GM11168 (cell line): Measurements from ENCODE around the gene SIK3.

ENCODE experiments used
- in situ Hi-C: fragments of 300-500 bp; cut with MboI; formaldehyde crosslinking; loops from one replicate; pipeline ENCODE4 v1.12.0; 2022; ENCODE audit warnings: low sequenced_read_pairs; ENCODE audit not compliant: unreplicated experiment

SIK3 gene

GRCh38 chr11:116882386-116882785 lies 215.8 kb downstream of the SIK3 start:
- in situ Hi-C loops: no loop called here

- in situ Hi-C loops: no loop called here
These were observed 217.1 kb downstream of the SIK3 start for GRCh38 chr11:116881143-116881542.

GRCh38 chr11:116879800-116880625 lies 218.2 kb downstream of the SIK3 start:
- in situ Hi-C loops: loop anchor here (5.0 kb wide), 1 partner anchor 222 kb away; no protein-coding TSS in a partner anchor

- in situ Hi-C loops: loop anchor here (5.0 kb wide), 1 partner anchor 226 kb away; no protein-coding TSS in a partner anchor
These were observed 221.6 kb downstream of the SIK3 start for GRCh38 chr11:116876656-116877055.

GRCh38 chr11:116875194-116875593 lies 223.0 kb downstream of the SIK3 start:
- in situ Hi-C loops: loop anchor here (5.0 kb wide), 1 partner anchor 227 kb away; no protein-coding TSS in a partner anchor

- in situ Hi-C loops: no loop called here
These were observed 224.0 kb downstream of the SIK3 start for GRCh38 chr11:116874251-116874650.

GRCh38 chr11:116873381-116873780 lies 224.8 kb downstream of the SIK3 start:
- in situ Hi-C loops: no loop called here

- in situ Hi-C loops: no loop called here
These were observed 227.0 kb downstream of the SIK3 start for GRCh38 chr11:116871248-116871647.

- in situ Hi-C loops: no loop called here
These were observed 228.2 kb downstream of the SIK3 start for GRCh38 chr11:116870054-116870453.

GRCh38 chr11:116869610-116870009 lies 228.6 kb downstream of the SIK3 start:
- in situ Hi-C loops: no loop called here

- in situ Hi-C loops: no loop called here
These were observed 230.2 kb downstream of the SIK3 start for GRCh38 chr11:116868066-116868465.

GRCh38 chr11:116867619-116868018 lies 230.6 kb downstream of the SIK3 start:
- in situ Hi-C loops: no loop called here

GRCh38 chr11:116866804-116867455 lies 231.3 kb downstream of the SIK3 start:
- in situ Hi-C loops: no loop called here

GRCh38 chr11:116865696-116866095 lies 232.5 kb downstream of the SIK3 start:
- in situ Hi-C loops: no loop called here

- in situ Hi-C loops: no loop called here
These were observed 233.7 kb downstream of the SIK3 start for GRCh38 chr11:116864531-116864930.

GRCh38 chr11:116862951-116863350 lies 235.3 kb downstream of the SIK3 start:
- in situ Hi-C loops: no loop called here

- in situ Hi-C loops: no loop called here
These were observed 236.0 kb downstream of the SIK3 start for GRCh38 chr11:116862185-116862584.

- in situ Hi-C loops: no loop called here
These were observed 236.7 kb downstream of the SIK3 start for GRCh38 chr11:116861539-116861938.

- in situ Hi-C loops: no loop called here
These were observed 237.9 kb downstream of the SIK3 start for GRCh38 chr11:116860303-116860702.

- in situ Hi-C loops: no loop called here
These were observed 239.1 kb downstream of the SIK3 start for GRCh38 chr11:116859175-116859574.

- in situ Hi-C loops: no loop called here
These were observed 240.3 kb downstream of the SIK3 start for GRCh38 chr11:116857936-116858335.
